ENCODE data around the gene LDLRAD4.

DNA sequence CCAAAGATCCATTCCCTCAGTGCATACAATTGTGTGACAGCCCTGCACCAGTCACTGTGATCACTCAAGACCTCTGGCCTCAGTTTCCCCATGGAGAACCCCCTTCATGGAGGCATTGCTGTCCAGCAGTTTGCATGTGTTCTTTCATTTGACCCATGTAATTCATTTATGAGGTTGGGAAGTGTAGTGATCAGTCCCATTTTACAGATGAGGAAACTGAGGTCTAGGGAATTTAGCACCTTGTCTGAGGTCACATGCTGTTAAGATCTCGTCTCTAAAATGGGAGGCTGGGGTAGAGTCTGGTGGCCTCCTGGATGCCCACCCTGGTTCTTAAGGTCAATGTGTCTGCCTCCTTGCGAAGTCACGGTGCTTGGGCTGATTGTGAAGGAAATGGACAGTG is 19.1 kb downstream of the LDLRAD4 start:
- TF ChIP-seq, protein P1, sequence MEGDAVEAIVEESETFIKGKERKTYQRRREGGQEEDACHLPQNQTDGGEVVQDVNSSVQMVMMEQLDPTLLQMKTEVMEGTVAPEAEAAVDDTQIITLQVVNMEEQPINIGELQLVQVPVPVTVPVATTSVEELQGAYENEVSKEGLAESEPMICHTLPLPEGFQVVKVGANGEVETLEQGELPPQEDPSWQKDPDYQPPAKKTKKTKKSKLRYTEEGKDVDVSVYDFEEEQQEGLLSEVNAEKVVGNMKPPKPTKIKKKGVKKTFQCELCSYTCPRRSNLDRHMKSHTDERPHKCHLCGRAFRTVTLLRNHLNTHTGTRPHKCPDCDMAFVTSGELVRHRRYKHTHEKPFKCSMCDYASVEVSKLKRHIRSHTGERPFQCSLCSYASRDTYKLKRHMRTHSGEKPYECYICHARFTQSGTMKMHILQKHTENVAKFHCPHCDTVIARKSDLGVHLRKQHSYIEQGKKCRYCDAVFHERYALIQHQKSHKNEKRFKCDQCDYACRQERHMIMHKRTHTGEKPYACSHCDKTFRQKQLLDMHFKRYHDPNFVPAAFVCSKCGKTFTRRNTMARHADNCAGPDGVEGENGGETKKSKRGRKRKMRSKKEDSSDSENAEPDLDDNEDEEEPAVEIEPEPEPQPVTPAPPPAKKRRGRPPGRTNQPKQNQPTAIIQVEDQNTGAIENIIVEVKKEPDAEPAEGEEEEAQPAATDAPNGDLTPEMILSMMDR (conservative IDR thresholded peaks at IDR 0.05), result no peak
- no peak for TF ChIP-seq ZFX (IDR thresholded peaks at IDR 0.05)
